Measurements from ENCODE around the gene MTMR4.

GRCh38 chr17:58498177-58498828 lies 16.1 kb downstream of the MTMR4 start:
- TF ChIP-seq, protein P1, sequence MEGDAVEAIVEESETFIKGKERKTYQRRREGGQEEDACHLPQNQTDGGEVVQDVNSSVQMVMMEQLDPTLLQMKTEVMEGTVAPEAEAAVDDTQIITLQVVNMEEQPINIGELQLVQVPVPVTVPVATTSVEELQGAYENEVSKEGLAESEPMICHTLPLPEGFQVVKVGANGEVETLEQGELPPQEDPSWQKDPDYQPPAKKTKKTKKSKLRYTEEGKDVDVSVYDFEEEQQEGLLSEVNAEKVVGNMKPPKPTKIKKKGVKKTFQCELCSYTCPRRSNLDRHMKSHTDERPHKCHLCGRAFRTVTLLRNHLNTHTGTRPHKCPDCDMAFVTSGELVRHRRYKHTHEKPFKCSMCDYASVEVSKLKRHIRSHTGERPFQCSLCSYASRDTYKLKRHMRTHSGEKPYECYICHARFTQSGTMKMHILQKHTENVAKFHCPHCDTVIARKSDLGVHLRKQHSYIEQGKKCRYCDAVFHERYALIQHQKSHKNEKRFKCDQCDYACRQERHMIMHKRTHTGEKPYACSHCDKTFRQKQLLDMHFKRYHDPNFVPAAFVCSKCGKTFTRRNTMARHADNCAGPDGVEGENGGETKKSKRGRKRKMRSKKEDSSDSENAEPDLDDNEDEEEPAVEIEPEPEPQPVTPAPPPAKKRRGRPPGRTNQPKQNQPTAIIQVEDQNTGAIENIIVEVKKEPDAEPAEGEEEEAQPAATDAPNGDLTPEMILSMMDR (IDR thresholded peaks at IDR 0.05): no peak
- TF ChIP-seq EP300 (IDR thresholded peaks at IDR 0.05): no peak

Measured in tibial nerve (tissue), 4 donors.